HG03521 (cell line): Measurements from ENCODE around the gene SIN3A.
A peak's percentile ranks its signal among the peaks of the same experiment; 100 is the strongest.
"Not testable (repeated sequence)": the region's sequence is repeated elsewhere in the genome, so short reads cannot be mapped to it uniquely, and the experiment has no call there.

Experiments used
- ATAC-seq: cut with Tn5 transposase; IDR thresholded peaks from one replicate; pipeline ENCODE4 v1.9.1; 2021; ENCODE audit warnings: mild to moderate bottlenecking, moderate library complexity; ENCODE audit not compliant: unreplicated experiment

SIN3A gene

GRCh38 chr15:75339531-75340240 lies 111.8 kb downstream of the SIN3A start:
- ATAC-seq, result no peak

GRCh38 chr15:75338661-75339240 lies 112.7 kb downstream of the SIN3A start:
- ATAC-seq, result no peak

- ATAC-seq, result no peak
Observed at GRCh38 chr15:75335705-75336355, 115.7 kb downstream of the SIN3A start, which contains the start of gene COMMD4. COMMD4 (plus strand) TSS chr15:75336063; CDS start chr15:75336090, 27 bp downstream.

DNA sequence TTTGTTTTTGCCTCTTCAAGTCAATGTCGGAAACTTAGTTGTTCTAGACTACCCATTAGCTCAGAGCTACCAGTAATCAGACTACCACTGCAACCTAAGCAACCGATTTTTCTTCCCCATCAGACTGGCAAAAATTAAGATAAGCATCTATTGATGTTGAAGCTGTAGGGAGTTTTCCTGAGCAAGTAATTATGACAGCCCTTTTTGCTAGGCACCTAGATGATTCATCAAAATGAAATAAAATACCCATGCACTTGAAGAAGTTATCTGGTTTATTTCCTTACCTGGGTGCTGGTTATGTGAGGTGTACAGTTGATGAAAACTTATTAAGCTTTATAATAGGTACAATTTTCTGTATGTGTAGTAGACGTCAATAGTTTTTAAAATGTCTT lies 116.2 kb downstream of the SIN3A start:
- no peak for ATAC-seq

GRCh38 chr15:75333654-75334419 lies 117.7 kb downstream of the SIN3A start:
- peak; percentile 44 for ATAC-seq

GRCh38 chr15:75332093-75332492 lies 119.4 kb downstream of the SIN3A start:
- ATAC-seq, result not testable (repeated sequence)

- ATAC-seq, result no peak
Observed at GRCh38 chr15:75329571-75329970, 121.9 kb downstream of the SIN3A start.

- ATAC-seq, result no peak
Observed at GRCh38 chr15:75328493-75329314, 122.8 kb downstream of the SIN3A start.

DNA sequence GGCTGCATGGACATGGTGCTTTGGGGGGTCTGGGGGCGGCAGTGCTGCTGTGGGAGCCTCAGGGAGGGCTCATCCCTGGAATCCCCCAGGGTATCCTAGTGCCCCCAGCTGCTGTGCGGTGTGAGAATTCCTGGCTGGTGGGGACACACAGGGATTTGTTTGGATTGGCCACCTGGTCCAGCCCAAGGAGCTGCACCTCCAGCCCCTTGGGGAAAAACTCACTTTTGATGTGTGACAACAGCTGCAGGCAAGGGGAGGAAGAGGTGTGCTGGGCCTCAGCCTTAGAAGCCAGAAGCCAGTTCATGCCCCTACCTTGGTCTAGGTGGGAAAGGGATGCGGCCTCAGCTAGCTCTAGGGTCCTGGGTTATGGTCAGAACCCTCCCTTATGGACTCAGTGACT lies 124.0 kb downstream of the SIN3A start:
- ATAC-seq, result no peak

GRCh38 chr15:75327005-75327404 lies 124.5 kb downstream of the SIN3A start:
- no peak for ATAC-seq

GRCh38 chr15:75325922-75326321 lies 125.6 kb downstream of the SIN3A start:
- ATAC-seq, result no peak

GRCh38 chr15:75321711-75322110 lies 129.8 kb downstream of the SIN3A start:
- ATAC-seq, result no peak
